Prostate gland (tissue), 2 donors: Measurements from ENCODE around the gene PFKFB3. TPM values are rescaled to one million over a fixed set of nuclear protein-coding genes. Genes with fewer than 3 reads are reported as not detected.
A peak's percentile ranks its signal among the peaks of the same experiment; 100 is the strongest.

Source experiments
- DNase-seq: peaks from one replicate; pipeline ENCODE4 v3.0.0-alpha.2; 2019; ENCODE audit warnings: low spot score
- H3K27ac ChIP-seq, 2 donors: fragments of 200-600 bp; sonication (generic); 2 replicates each; pipeline ENCODE4 v1.5.1; 2017 to 2019
- H3K27me3 ChIP-seq: fragments of 200-600 bp; sonication (generic); replicated peaks from 2 replicates; pipeline ENCODE4 v1.5.1; 2019; ENCODE audit not compliant: insufficient read depth
- H3K36me3 ChIP-seq, 2 donors: fragments of 200-600 bp; sonication (generic); 1 replicate in 1 of 2; 2 replicates in 1 of 2; pipeline versions ENCODE4 v1.5.1 to v1.8.1; 2017 to 2019
- H3K4me1 ChIP-seq: fragments of 200-600 bp; sonication (generic); replicated peaks from 2 replicates; pipeline ENCODE4 v1.5.1; 2019
- H3K4me3 ChIP-seq, 2 donors: fragments of 200-600 bp; sonication (generic); 2 replicates each; pipeline ENCODE4 v1.5.1; 2017 to 2019
- H3K9me3 ChIP-seq: fragments of 200-600 bp; sonication (generic); 2 replicates; pipeline ENCODE4 v1.5.1; 2017
- POLR2A ChIP-seq: fragments of 450-650 bp; IDR thresholded peaks from one replicate; pipeline ENCODE4 v1.6.1; 2016; ENCODE audit warnings: antibody characterized with exemption, mild to moderate bottlenecking
- POLR2AphosphoS5 ChIP-seq: sonication (generic); formaldehyde crosslinking; IDR thresholded peaks from one replicate; pipeline ENCODE4 v1.6.1; 2017; ENCODE audit warnings: antibody characterized with exemption
- WGBS: methylation state at CpG from one replicate; pipeline ENCODE4 v1.1.5; 2018; 5-methylcytosine and 5-hydroxymethylcytosine counted together
- intact Hi-C: fragments of 100-400 bp; cut with DNase I; formaldehyde crosslinking; loops from one replicate; pipeline ENCODE4 v1.14.2; 2022
- total RNA-seq, 2 donors: library from RNA; depleted of rRNA; stranded (reverse); fragments of >200 nt; gene quantifications; one replicate each; pipeline ENCODE4 v1.1.0, GENCODE V29; 2016
- TF ChIP-seq, protein P1 (sequence below), 4 experiments: fragments of 200-600 bp in 2 of 4; fragments of 450-650 bp in 2 of 4; sonication (generic) in 2 of 4; IDR thresholded peaks; 1 replicate in 3 of 4; 2 replicates in 1 of 4; pipeline ENCODE4 v1.5.1; 2016 to 2019; ENCODE audit warnings: antibody characterized with exemption in 4 of 4, mild to moderate bottlenecking in 2 of 4, moderate library complexity in 2 of 4

Gene PFKFB3
- total RNA-seq, 2 donors from 2014 or later, result 24.3 to 52.7 TPM

DNA sequence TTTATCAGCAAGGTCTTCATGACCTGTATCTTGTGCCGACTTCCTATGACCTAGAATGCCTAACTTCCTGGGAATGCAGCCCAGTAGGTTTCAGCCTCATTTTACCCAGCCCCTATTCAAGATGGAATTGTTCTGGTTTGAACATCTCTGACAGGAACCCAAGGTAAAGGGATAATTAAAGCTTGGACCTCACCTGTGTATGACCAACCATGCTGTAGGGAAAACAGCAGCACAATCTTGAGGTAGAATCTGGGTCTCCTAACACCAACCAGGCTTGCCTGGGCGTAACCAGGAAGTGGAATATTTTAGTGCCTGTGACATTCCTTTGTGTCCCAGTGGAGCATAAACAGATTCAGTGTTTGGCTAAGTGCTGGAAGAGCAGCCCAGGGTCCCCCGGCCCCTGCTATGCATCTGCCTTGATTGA lies 94.1 kb downstream of the PFKFB3 start:
- 47% methylated on average over 3 of the region's 3 CpGs for WGBS
- DNase-seq, result no peak
- intact Hi-C loops, result no loop called here
- no peaks in the 10 kb centered on the region for H3K9me3 ChIP-seq
- no peaks in the 10 kb centered on the region for H3K36me3 ChIP-seq
- no peaks in the 10 kb centered on the region for H3K4me1 ChIP-seq
- H3K27me3 ChIP-seq, result no peaks in the 10 kb centered on the region
- peak overlapping the region in 1 of 2 donors; percentile 16 for H3K27ac ChIP-seq
- H3K4me3 ChIP-seq, result no peak overlapping the region
- TF ChIP-seq, protein P1, sequence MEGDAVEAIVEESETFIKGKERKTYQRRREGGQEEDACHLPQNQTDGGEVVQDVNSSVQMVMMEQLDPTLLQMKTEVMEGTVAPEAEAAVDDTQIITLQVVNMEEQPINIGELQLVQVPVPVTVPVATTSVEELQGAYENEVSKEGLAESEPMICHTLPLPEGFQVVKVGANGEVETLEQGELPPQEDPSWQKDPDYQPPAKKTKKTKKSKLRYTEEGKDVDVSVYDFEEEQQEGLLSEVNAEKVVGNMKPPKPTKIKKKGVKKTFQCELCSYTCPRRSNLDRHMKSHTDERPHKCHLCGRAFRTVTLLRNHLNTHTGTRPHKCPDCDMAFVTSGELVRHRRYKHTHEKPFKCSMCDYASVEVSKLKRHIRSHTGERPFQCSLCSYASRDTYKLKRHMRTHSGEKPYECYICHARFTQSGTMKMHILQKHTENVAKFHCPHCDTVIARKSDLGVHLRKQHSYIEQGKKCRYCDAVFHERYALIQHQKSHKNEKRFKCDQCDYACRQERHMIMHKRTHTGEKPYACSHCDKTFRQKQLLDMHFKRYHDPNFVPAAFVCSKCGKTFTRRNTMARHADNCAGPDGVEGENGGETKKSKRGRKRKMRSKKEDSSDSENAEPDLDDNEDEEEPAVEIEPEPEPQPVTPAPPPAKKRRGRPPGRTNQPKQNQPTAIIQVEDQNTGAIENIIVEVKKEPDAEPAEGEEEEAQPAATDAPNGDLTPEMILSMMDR (IDR thresholded peaks at IDR 0.05), result no peak
- TF ChIP-seq POLR2AphosphoS5 (no peak), POLR2A (no peak)

DNA sequence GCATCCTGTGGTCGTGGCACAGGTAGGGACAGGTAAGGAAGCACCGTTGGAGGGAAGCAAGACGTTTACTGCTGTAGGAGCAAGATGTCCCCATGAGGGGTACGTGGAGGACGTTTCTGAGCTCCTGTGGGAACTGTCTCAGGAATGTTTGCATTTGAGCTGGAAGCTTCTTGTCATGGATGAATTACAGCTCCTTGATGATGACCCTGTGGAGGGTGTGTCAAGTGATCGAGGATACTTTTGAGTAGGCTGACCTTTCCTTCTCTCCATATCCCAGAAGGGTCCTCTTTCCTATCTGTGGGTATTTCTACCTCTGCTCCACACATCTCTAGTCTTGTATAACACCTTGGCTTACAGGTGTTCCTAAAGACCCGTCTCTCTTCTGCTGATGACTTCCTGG lies 94.8 kb downstream of the PFKFB3 start:
- no peak for DNase-seq
- no peaks in the 10 kb centered on the region for H3K27me3 ChIP-seq
- TF ChIP-seq POLR2AphosphoS5, result no peak
- TF ChIP-seq, protein P1 (IDR thresholded peaks at IDR 0.05), result no peak
- TF ChIP-seq POLR2A, result no peak
- H3K4me1 ChIP-seq, result no peaks in the 10 kb centered on the region
- peak overlapping the region; percentile 16 to 48 for H3K27ac ChIP-seq
- H3K4me3 ChIP-seq, result no peak overlapping the region
- intact Hi-C loops, result no loop called here
- no peaks in the 10 kb centered on the region for H3K36me3 ChIP-seq
- 39% methylated on average over 7 of the region's 7 CpGs for WGBS
- H3K9me3 ChIP-seq, result no peaks in the 10 kb centered on the region

DNA sequence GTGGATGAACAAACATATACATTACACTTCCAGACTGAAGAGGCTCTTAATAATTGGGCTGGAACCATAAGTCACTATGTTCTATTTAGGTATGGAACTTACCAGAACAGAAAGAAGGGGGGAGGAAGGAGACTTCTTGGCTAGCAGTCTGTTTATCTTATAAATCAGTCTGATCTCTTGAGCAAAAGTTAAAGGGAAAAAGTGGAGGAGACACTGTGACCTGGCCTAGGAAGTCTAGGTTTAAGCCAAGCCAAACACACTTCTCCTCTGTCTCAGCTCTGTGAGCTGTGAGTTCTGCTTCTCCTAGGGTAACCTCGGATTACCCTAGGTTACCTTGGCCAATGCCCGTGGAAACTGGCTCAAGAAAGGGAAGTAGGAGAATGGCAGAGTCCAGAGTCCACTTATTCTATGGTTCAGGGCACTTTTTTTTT lies 95.2 kb downstream of the PFKFB3 start:
- TF ChIP-seq POLR2AphosphoS5, result peak; percentile 79
- TF ChIP-seq, protein P1 (IDR thresholded peaks at IDR 0.05), result no peak
- Histone ChIP-seq H3K9me3 (no peaks in the 10 kb centered on the region), H3K36me3 (no peaks in the 10 kb centered on the region), H3K4me3 (no peak overlapping the region), H3K27ac (peak overlapping the region; percentile 22 to 48), H3K4me1 (no peaks in the 10 kb centered on the region), H3K27me3 (no peaks in the 10 kb centered on the region)
- intact Hi-C loops, result no loop called here
- WGBS, result 11% methylated on average over 2 of the region's 2 CpGs
- peak; percentile 26 for DNase-seq

- Histone ChIP-seq H3K9me3 (no peaks in the 10 kb centered on the region), H3K4me3 (no peak overlapping the region), H3K27me3 (no peaks in the 10 kb centered on the region), H3K36me3 (no peaks in the 10 kb centered on the region), H3K4me1 (no peaks in the 10 kb centered on the region), H3K27ac (peak overlapping the region; percentile 13 to 22)
- intact Hi-C loops, result no loop called here
- no peak for DNase-seq
- 92% methylated on average over 5 of the region's 5 CpGs for WGBS
- TF ChIP-seq POLR2A (no peak), POLR2AphosphoS5 (no peak)
- TF ChIP-seq, protein P1 (IDR thresholded peaks at IDR 0.05), result no peak
Observed at GRCh38 chr10:6298428-6298827, 95.7 kb downstream of the PFKFB3 start.

GRCh38 chr10:6299234-6299633 lies 96.5 kb downstream of the PFKFB3 start:
- DNase-seq, result no peak
- TF ChIP-seq, protein P1 (IDR thresholded peaks at IDR 0.05), result no peak
- no peak for TF ChIP-seq POLR2AphosphoS5
- no peak for TF ChIP-seq POLR2A
- no peaks in the 10 kb centered on the region for H3K4me1 ChIP-seq
- intact Hi-C loops, result no loop called here
- H3K36me3 ChIP-seq, result no peaks in the 10 kb centered on the region
- no peak overlapping the region for H3K4me3 ChIP-seq
- H3K9me3 ChIP-seq, result no peaks in the 10 kb centered on the region
- no peak overlapping the region for H3K27ac ChIP-seq
- no peaks in the 10 kb centered on the region for H3K27me3 ChIP-seq
- 83% methylated on average over 11 of the region's 11 CpGs for WGBS
